HG03432 (cell line): ENCODE data around the gene COBL.

Source experiments
- ATAC-seq: cut with Tn5 transposase; IDR thresholded peaks from one replicate; pipeline ENCODE4 v1.9.1; 2021; ENCODE audit warnings: mild to moderate bottlenecking, moderate library complexity; ENCODE audit not compliant: unreplicated experiment

COBL gene

GRCh38 chr7:51326656-51327286 lies 10.2 kb upstream of the COBL start:
- ATAC-seq = no peak

- no peak for ATAC-seq
Measured at GRCh38 chr7:51325908-51326307, 9.3 kb upstream of the COBL start.

GRCh38 chr7:51325261-51325676 lies 8.7 kb upstream of the COBL start:
- ATAC-seq = no peak

GRCh38 chr7:51324206-51324898 lies 7.7 kb upstream of the COBL start:
- no peak for ATAC-seq

GRCh38 chr7:51321961-51322515 lies 5.4 kb upstream of the COBL start:
- no peak for ATAC-seq

GRCh38 chr7:51318886-51319579 lies 2.4 kb upstream of the COBL start:
- no peak for ATAC-seq

GRCh38 chr7:51318001-51318400 lies 1.4 kb upstream of the COBL start:
- no peak for ATAC-seq

GRCh38 chr7:51317582-51317910 lies 937 bp upstream of the COBL start:
- no peak for ATAC-seq

GRCh38 chr7:51316262-51316665 lies 345 bp downstream of the COBL start:
- ATAC-seq = no peak

GRCh38 chr7:51315393-51316261 lies 982 bp downstream of the COBL start:
- no peak for ATAC-seq

GRCh38 chr7:51314726-51315125 lies 1.9 kb downstream of the COBL start:
- no peak for ATAC-seq

GRCh38 chr7:51313738-51314425 lies 2.7 kb downstream of the COBL start:
- no peak for ATAC-seq

GRCh38 chr7:51312951-51313737 lies 3.5 kb downstream of the COBL start:
- no peak for ATAC-seq

- ATAC-seq = no peak
Measured at GRCh38 chr7:51311166-51311565, 5.4 kb downstream of the COBL start.

- no peak for ATAC-seq
Measured at GRCh38 chr7:51310131-51310583, 6.5 kb downstream of the COBL start.

GRCh38 chr7:51309361-51310130 lies 7.1 kb downstream of the COBL start:
- no peak for ATAC-seq

- no peak for ATAC-seq
Measured at GRCh38 chr7:51308696-51309095, 7.9 kb downstream of the COBL start.

- no peak for ATAC-seq
Measured at GRCh38 chr7:51308265-51308664, 8.3 kb downstream of the COBL start.
